Measurements from ENCODE around the gene DEFB124. TPM values are rescaled to one million over a fixed set of nuclear protein-coding genes. Genes with fewer than 3 reads are reported as not detected.

Gene DEFB124
- total and polyA plus RNA-seq, 2 of the 8 experiments (the other 6 are each of a cell fraction or from before 2014, with no cell fraction given) = not detected

- TF ChIP-seq SIRT6 (IDR thresholded peaks at IDR 0.05; ENCODE audit: low read length) = no peak
- TF ChIP-seq, protein P1, sequence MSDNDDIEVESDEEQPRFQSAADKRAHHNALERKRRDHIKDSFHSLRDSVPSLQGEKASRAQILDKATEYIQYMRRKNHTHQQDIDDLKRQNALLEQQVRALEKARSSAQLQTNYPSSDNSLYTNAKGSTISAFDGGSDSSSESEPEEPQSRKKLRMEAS (IDR thresholded peaks at IDR 0.05) = no peak
- TF ChIP-seq CHD1 (IDR thresholded peaks at IDR 0.05; ENCODE audit: low read depth, low read length) = no peak
- TF ChIP-seq CHD2 (IDR thresholded peaks at IDR 0.05; ENCODE audit: low read length) = no peak
- TF ChIP-seq E2F6 (IDR thresholded peaks at IDR 0.05) = no peak
- TF ChIP-seq SIN3A (conservative IDR thresholded peaks at IDR 0.05 in 1 of 2, IDR thresholded peaks at IDR 0.05 in 1 of 2; ENCODE audit: low read depth in 1 of 2, low read length in 2 of 2) = no peak
These were observed 23.1 kb upstream of the DEFB124 start (continued) for GRCh38 chr20:31497838-31498540.
